Glomerular visceral epithelial cell (primary cell): ENCODE data around the gene S100A5.
"Not testable (repeated sequence)": the region's sequence is repeated elsewhere in the genome, so short reads cannot be mapped to it uniquely, and the experiment has no call there.

ENCODE experiments used
- DNase-seq: peaks from one replicate; pipeline ENCODE4 v3.0.0-alpha.2; 2016; ENCODE audit errors: extremely low spot score

The S100A5 gene, protein sequence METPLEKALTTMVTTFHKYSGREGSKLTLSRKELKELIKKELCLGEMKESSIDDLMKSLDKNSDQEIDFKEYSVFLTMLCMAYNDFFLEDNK

GRCh38 chr1:153540394-153541361 is at the start of gene S100A5:
Gene S100A5 (minus strand): TSS chr1:153540934. CDS start chr1:153540191, 743 bp downstream.
- peak; percentile 92 for DNase-seq

DNA sequence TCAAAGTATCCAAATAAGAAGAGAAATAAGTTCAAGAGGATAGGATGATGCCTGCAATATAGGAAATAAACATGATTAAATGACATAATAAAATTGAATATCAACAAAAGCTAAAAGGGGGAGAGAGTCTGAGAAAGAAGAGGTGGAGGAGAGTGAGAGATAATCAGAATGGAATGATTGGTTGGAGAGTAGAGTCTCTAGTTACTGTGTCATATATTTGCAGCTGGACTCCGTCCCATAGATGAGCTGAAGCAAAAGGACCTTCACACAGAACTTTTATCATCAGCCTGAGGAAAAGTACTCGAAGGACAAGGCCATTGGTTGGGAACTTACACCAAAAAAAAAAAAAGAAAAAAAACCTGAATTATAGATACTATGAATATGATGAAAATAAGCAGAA is 47.7 kb upstream of the S100A5 start:
- no peak for DNase-seq

DNA sequence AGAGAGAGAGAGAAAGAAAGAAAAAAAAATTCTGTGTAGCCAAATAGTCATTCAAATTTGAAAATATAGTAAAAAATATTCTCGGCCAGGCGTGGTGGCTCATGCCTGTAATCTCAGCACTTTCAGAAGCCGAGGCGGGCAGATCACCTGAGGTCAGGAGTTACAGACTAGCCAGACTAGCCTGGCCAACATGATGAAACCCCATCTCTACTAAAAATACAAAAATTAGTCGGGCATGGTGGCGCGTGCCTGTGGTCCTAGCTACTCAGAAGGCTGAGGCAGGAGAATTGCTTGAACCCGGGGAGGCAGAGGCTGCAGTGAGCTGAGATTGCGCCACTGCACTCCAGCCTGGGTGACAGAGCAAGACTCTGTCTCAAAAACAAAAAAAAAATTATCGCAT is 47.3 kb upstream of the S100A5 start:
- DNase-seq, result not testable (repeated sequence)

GRCh38 chr1:153587314-153587713 is 46.6 kb upstream of the S100A5 start:
- DNase-seq, result no peak

- no peak for DNase-seq
Measured at GRCh38 chr1:153586347-153586746, 45.6 kb upstream of the S100A5 start.

- no peak for DNase-seq
Measured at GRCh38 chr1:153585006-153585405, 44.3 kb upstream of the S100A5 start.

GRCh38 chr1:153583976-153584375 is 43.2 kb upstream of the S100A5 start:
- no peak for DNase-seq

DNA sequence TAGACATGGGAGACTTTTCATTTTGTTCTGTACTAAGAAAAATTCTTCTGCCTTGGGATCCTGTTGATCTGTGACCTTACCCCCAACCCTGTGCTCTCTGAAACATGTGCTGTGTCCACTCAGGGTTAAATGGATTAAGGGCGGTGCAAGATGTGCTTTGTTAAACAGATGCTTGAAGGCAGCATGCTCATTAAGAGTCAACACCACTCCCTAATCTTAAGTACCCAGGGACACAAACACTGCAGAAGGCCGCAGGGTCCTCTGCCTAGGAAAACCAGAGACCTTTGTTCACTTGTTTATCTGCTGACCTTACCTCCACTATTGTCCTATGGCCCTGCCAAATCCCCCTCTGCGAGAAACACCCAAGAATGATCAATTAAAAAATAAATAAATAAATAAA is 42.8 kb upstream of the S100A5 start:
- not testable (repeated sequence) for DNase-seq

DNA sequence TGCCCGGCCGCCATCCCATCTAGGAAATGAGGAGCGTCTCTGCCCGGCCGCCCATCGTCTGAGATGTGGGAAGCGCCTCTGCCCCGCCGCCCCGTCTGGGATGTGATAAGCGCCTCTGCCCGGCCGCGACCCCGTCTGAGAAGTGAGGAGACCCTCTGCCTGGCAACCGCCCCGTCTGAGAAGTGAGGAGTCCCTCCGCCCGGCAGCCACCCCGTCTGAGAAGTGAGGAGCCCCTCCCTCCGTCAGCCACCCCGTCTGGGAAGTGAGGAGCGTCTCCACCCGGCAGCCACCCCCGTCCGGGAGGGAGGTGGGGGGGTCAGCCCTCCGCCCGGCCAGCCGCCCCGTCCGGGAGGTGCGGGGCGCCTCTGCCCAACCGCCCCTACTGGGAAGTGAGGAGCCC is 42.1 kb upstream of the S100A5 start:
- not testable (repeated sequence) for DNase-seq

DNA sequence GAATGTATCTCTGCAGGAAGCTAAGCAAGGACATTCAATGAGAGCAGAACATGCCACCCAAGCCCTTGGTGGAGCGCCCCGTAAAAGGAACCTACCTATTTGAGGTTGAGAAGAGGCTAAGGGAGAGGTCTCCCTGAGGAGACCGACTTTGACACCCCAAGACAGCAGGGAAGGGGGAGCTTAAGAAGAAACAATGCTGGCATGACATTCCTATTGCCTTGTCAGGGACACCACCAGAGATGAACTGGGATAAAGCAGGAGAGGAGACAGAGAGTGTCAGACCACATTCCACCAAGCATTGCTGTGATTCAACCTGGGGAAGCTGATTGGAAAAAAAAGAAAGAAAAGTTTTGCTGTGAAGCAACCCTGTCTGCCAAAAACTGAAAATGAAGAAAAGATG is 38.2 kb upstream of the S100A5 start:
- no peak for DNase-seq

DNA sequence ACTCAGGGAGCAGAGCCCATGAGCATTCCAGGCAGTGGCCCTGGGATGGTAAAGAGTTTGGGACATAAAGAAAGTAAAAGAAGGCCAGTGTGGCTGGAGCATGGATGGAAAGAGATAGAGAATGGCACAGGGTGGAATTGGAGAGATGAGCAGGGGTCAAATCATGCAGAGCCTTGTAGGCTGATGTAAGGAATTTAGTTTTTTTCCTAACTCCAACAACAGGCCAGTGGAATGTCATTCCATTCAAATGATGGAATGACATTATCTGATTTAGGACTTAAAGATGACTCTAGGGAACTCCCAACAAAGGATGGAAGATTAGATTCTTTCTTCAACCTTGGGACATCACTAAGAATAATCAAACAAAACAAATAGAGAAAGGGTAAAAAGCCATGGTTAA is 37.8 kb upstream of the S100A5 start:
- no peak for DNase-seq

DNA sequence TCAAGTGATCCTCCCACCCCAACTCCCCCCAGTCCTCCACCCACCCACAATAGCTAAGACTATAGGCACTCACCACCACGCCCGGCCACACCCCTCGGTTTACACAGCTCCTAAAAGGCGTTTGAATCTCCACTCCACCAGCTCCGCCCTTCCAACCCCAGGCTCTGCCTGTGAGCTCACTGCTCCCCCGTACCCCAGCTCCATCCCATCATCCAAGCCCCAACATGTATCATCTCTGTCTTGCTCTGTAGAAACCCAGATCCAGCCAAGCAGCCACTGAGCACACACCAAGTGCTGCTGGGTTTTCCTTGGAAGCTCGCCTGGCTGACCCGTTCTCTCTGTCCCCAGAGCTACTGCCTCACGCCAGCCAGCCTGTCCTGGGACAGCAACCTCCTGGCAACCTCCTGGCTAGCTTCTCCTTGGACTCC is 36.9 kb upstream of the S100A5 start:
- no peak for DNase-seq

GRCh38 chr1:153577138-153577537 is 36.4 kb upstream of the S100A5 start:
- DNase-seq, result no peak

- DNase-seq, result not testable (repeated sequence)
Measured at GRCh38 chr1:153575497-153575896, 34.8 kb upstream of the S100A5 start.

DNA sequence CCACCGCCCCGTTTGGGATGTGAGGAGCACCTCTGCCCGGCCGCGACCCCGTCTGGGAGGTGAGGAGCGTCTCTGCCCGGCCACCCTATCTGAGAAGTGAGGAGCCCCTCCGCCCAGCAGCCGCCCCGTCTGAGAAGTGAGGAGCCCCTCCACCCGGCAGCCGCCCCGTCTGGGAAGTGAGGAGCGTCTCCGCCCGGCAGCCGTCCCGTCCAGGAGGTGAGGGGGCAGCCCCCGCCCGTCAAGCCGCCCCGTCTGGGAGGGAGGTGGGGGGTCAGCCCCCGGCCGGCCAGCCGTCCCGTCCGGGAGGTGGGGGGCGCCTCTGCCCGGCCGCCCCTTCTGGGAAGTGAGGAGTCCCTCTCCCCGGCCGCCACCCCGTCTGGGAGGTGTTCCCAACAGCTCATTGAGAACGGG is 34.4 kb upstream of the S100A5 start:
- DNase-seq, result not testable (repeated sequence)

DNA sequence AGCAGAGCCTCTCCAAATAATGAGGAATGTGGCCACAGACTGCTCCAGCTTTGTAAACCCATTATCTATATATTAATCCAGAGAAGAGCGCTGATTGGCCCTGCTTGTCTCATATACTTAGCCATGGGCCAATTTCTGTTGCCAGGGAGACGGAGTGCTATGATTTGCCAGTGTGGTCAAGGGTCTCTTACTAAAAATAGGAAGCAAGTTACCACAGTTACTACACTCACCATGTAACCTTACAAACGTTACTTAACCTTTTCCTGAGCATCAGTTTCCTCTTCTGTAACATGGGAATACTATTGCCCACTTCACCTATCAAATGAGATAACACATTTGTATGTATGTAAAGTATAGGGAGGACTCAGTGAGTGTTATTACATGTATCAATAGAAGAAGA is 32.6 kb upstream of the S100A5 start:
- DNase-seq, result no peak

DNA sequence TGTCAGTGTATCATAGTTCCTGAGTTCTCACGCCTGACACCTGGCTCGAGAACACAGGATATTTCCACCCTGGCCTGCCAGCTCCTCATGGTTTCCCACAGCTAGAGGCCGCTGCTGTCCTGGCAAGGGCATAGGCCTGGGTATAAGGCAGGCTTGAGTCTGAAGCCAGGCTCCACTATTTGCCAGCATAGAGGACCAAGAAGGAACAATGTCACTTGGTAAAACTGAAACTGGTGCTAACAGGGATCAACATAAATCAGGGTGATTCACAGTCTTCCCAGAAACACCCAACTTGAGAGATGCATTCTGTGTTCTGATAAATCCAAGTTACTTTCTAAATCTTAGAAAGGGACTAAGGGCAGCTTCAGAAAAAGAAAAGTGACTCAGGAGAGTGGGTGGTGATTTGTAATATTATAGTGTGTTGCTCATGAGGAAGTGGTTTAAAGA is 31.9 kb upstream of the S100A5 start:
- peak; percentile 88 for DNase-seq

- DNase-seq, result no peak
Measured at GRCh38 chr1:153571706-153572105, 31.0 kb upstream of the S100A5 start.

GRCh38 chr1:153570874-153571273 is 30.1 kb upstream of the S100A5 start:
- no peak for DNase-seq

DNA sequence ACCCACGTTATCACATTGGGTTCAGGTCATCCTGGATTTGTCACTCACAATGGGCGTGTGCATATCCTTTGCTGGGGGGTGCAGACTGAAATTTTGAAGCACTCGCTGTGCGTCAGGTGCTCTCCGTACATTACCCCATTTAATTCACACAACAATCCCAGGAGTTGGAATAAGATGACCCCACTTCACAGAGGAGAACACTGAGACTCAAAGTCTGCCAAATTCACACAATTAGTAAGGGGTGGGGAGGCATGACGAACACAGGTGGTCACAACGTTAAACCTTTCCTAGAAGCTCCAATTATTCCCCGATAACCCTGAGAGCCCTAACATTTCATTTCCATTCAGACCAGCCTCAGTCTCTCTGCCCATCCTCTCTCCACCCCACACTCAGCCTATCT is 28.7 kb upstream of the S100A5 start:
- no peak for DNase-seq

DNA sequence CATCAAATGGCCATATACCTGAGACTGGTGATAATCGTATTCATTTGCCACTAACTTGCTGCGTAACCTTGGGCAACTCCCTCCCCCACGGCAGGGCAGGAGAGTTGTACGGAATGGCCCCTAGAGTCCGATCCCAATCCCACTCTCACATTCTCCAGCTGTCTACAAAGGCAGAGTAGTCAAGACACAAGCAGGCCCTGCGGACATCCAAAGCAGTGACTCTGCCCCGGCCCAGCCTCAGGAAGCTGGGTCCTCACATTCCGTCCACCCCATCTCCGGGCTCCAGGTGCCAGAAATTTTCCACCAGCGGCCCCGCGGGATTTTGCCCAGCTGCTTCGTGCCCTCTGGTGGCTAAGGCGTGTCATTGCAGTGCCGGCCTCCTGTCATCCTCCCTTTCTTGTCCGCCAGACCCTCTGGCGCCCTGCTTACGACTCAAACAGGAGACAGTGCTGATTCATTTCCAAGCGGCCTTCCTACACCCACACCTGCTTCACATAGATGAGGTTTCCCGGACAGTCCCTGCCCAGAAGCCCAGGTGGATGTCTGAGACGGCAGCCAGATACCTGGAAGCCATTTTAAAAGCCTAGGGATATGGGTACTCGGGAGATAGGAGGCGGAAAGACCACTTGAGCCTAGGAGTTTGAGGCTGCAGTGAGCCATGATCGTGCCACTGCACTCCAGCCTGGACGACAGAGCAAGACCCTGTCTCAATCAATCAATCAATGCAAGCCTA is 27.8 kb upstream of the S100A5 start:
- peak; percentile 93 for DNase-seq

- DNase-seq, result peak; percentile 90
Measured at GRCh38 chr1:153567621-153568366, 27.1 kb upstream of the S100A5 start.
